GM12875 (cell line): ENCODE data around the gene TPO.

Source experiments
- H3K4me3 ChIP-seq: one replicate; pipeline ENCODE4 v1.5.1; 2011; ENCODE audit warnings: low read depth, low read length, control low read depth
- CTCF ChIP-seq: IDR thresholded peaks from 2 replicates; pipeline ENCODE4 v1.5.1; 2011; ENCODE audit warnings: low read depth, mild to moderate bottlenecking, control low read depth, inconsistent platforms, low read length, moderate library complexity, borderline replicate concordance; ENCODE audit not compliant: insufficient read depth

The TPO gene

GRCh38 chr2:1413156-1413710 lies at the start of gene TPO:
TSS of gene TPO (plus strand) at chr2:1413463. CDS start at chr2:1414409, 946 bp downstream.
- no peak within 1 kb of the TSS for H3K4me3 ChIP-seq
- TF ChIP-seq CTCF, result no peak

GRCh38 chr2:1366546-1367134 lies 46.6 kb upstream of the TPO start:
- TF ChIP-seq CTCF, result no peak
- H3K4me3 ChIP-seq, result no peak overlapping the region

- TF ChIP-seq CTCF, result no peak
- no peak overlapping the region for H3K4me3 ChIP-seq
These were observed 45.7 kb upstream of the TPO start for GRCh38 chr2:1367601-1368000.

GRCh38 chr2:1369905-1370304 lies 43.4 kb upstream of the TPO start:
- H3K4me3 ChIP-seq, result no peak overlapping the region
- no peak for TF ChIP-seq CTCF

- TF ChIP-seq CTCF, result no peak
- H3K4me3 ChIP-seq, result no peak overlapping the region
These were observed 42.8 kb upstream of the TPO start for GRCh38 chr2:1370461-1370860.

GRCh38 chr2:1371082-1371481 lies 42.2 kb upstream of the TPO start:
- H3K4me3 ChIP-seq, result no peak overlapping the region
- no peak for TF ChIP-seq CTCF

GRCh38 chr2:1373830-1374229 lies 39.4 kb upstream of the TPO start:
- H3K4me3 ChIP-seq, result no peak overlapping the region
- TF ChIP-seq CTCF, result no peak
